Central memory CD8-positive, alpha-beta T cell (primary cell): ENCODE results near the gene SLC8A2.

Source experiments
- ATAC-seq: fragments of 150-1000 bp; cut with Tn5 transposase; replicated peaks from 2 replicates; pipeline ENCODE4 v1.10.0; 2022; ENCODE audit warnings: mild to moderate bottlenecking, moderate FRiP score, moderate number of reproducible peaks; ENCODE audit not compliant: poor library complexity, severe bottlenecking; ENCODE audit errors: extremely low read depth
- DNase-seq, 2 donors: peaks; one replicate each; pipeline ENCODE4 v3.0.0; 2021; ENCODE audit warnings: low spot score in 2 of 2
- H3K27ac Mint-ChIP-seq: one replicate; pipeline ENCODE4 v1.8.0; 2022; ENCODE audit warnings: low read depth, mild to moderate bottlenecking, moderate library complexity, mixed read lengths
- H3K27me3 Mint-ChIP-seq: one replicate; pipeline ENCODE4 v1.8.0; 2022; ENCODE audit warnings: mixed read lengths
- H3K36me3 Mint-ChIP-seq: one replicate; pipeline ENCODE4 v1.8.0; 2022; ENCODE audit warnings: mild to moderate bottlenecking, moderate library complexity, mixed read lengths; ENCODE audit not compliant: insufficient read depth
- H3K4me1 Mint-ChIP-seq: one replicate; pipeline ENCODE4 v1.8.0; 2022; ENCODE audit warnings: mixed read lengths
- H3K4me3 Mint-ChIP-seq: one replicate; pipeline ENCODE4 v1.8.0; 2022; ENCODE audit warnings: mild to moderate bottlenecking, moderate library complexity, mixed read lengths
- H3K9me3 Mint-ChIP-seq: one replicate; pipeline ENCODE4 v1.8.0; 2022; ENCODE audit warnings: mixed read lengths

The SLC8A2 gene

DNA sequence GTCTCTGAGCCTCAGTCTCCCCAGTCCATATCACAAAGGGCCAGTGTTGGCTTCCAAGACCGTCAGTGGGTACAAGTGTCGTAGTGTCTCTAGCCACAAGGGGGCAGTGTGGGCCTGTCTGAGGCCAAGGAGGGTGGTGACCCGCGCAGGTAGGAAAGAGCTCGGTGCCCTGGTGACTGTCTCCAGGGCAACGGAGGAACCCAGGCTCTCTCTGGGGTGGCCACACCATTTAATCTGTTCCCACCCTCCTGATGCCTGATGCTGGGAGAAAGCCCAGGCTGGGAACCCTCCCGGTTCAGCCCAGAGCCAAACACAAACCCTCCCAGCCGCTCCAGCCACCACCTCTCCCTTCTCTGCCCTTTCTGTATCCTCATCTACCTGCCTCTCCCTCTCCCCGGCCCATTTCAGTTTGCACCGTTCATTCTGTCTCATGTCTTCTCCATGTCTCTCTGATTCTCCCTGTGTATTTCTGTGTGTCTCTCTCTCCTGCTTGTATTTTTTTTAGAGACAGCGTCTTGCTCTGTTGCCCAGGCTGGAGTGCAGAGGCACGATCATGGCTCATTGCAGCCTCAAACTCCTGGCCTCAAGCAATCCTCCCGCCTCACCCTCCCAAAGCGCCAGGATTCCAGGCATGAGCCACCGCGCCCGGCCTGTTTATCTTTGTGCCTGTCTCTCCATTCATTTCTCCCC is 34.8 kb downstream of the SLC8A2 start:
- Mint-ChIP-seq H3K27ac (no peak overlapping the region), H3K9me3 (no peaks in the 10 kb centered on the region), H3K27me3 (peaks cover 73% of the 10 kb centered on the region)

DNA sequence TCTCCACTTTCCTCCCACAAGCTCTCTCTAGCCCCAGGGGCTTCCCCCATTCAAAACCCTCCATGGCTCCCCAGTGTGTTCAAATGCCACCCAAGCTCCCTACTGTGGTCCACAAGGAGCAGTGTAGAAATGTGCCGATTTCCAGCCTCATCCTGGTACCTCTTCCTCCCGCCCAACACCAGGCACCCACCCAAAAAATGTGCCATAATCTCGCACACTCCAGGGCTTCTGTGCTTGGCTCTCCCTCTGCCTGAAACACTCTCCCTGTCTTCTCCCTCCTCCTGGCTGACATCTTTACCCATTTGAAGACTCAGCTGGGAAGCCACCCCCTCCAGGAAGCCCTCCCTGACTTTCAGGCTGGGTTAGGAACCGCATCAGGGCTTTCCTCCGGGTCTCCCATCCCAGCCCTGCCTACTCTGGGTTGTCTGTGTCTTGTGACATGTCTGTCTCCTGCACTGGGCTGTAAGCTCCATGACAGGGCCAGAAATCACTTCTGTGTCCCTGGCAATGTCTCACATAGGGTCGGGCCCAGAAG is 35.7 kb downstream of the SLC8A2 start:
- peaks cover 3% of the 10 kb centered on the region for H3K36me3 Mint-ChIP-seq
- DNase-seq (no peak), ATAC-seq (no peak)
- peaks cover 72% of the 10 kb centered on the region for H3K27me3 Mint-ChIP-seq
- peaks cover 27% of the 10 kb centered on the region for H3K4me1 Mint-ChIP-seq
- H3K9me3 Mint-ChIP-seq = no peaks in the 10 kb centered on the region
- peak overlapping the region; percentile 57 for H3K4me3 Mint-ChIP-seq
- no peak overlapping the region for H3K27ac Mint-ChIP-seq

More for the DNA sequence above, 34.8 kb downstream of the SLC8A2 start:
- peak; percentile 80 for ATAC-seq
- Mint-ChIP-seq H3K4me1 (peaks cover 27% of the 10 kb centered on the region), H3K36me3 (peaks cover 3% of the 10 kb centered on the region), H3K4me3 (peak overlapping the region; percentile 57)
- peak; percentile 72 to 85 for DNase-seq

DNA sequence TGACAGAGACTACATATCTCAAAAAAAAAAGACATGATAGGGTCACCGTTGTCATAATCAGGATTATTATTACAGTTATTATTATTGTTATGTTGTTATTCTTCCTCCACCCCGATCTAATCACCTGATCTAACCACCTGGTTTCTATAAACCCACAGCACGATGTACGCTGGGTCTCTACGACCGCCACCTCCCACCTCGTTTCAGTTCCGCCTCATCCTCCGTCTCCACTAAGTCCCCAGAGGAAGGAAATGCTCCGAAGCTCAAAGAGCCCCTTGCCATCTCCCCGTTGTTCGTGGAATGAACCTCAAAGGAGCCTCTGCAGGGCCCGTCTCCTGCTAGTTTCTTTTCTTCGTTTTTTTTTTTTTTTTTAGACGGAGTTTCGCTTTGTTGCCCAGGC is 36.5 kb downstream of the SLC8A2 start:
- Mint-ChIP-seq H3K27ac (no peak overlapping the region), H3K4me1 (peaks cover 31% of the 10 kb centered on the region), H3K4me3 (peak overlapping the region; percentile 57), H3K27me3 (peaks cover 72% of the 10 kb centered on the region), H3K9me3 (no peaks in the 10 kb centered on the region), H3K36me3 (peaks cover 3% of the 10 kb centered on the region)
- ATAC-seq (peak; percentile 52), DNase-seq (no peak)

GRCh38 chr19:47434088-47434487 is 37.6 kb downstream of the SLC8A2 start:
- Mint-ChIP-seq H3K4me3 (no peak overlapping the region), H3K4me1 (peaks cover 37% of the 10 kb centered on the region), H3K9me3 (no peaks in the 10 kb centered on the region), H3K27me3 (peaks cover 70% of the 10 kb centered on the region), H3K27ac (no peak overlapping the region), H3K36me3 (peaks cover 6% of the 10 kb centered on the region)
- ATAC-seq (no peak), DNase-seq (no peak)

DNA sequence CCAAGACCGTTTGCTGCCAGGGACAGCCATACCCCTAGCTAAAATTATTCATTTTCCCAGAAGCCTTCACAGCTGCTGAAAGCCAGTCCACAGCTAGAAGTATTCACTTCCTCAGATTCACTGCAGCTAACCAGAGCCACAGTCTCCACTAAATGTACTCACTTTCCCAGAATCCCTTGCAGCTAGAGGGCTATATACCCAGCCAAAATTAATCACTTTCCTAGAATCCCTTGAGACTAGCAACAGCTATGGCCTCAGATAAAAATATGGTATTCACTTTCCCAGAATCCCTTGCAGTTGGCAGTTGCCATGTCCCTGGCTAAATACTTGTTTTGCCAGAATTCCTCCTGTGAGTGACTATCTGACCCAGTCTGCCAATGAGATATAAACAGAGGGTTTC is 38.6 kb downstream of the SLC8A2 start:
- ATAC-seq (no peak), DNase-seq (no peak)
- Mint-ChIP-seq H3K4me1 (peaks cover 37% of the 10 kb centered on the region), H3K9me3 (no peaks in the 10 kb centered on the region), H3K4me3 (no peak overlapping the region), H3K27me3 (peaks cover 61% of the 10 kb centered on the region), H3K27ac (no peak overlapping the region), H3K36me3 (peaks cover 6% of the 10 kb centered on the region)

- ATAC-seq = no peak
- H3K4me1 Mint-ChIP-seq = peaks cover 37% of the 10 kb centered on the region
- H3K36me3 Mint-ChIP-seq = peaks cover 4% of the 10 kb centered on the region
- no peak for DNase-seq
- peaks cover 55% of the 10 kb centered on the region for H3K27me3 Mint-ChIP-seq
- H3K9me3 Mint-ChIP-seq = no peaks in the 10 kb centered on the region
- H3K4me3 Mint-ChIP-seq = no peak overlapping the region
- no peak overlapping the region for H3K27ac Mint-ChIP-seq
Observed at GRCh38 chr19:47432499-47432898, 39.2 kb downstream of the SLC8A2 start.

DNA sequence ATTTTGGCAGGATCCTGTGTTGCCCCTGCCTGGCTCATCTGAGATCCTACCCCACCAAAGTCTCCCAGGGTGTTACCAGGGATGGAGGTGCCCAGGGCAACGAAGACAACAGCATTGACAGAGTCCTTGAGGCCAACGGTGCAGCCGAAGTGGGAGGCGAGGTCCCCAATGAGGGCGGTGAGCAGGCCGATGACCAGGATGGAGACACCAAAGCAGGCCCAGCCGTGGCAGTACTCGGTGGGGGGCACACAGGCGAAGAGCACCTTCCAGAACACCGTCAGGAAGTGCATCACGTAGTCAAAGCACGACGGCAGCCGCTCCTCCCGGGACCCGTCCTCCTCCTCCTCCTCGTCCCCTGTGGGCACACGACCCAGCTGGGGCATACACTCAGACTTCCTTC is 39.6 kb downstream of the SLC8A2 start:
- ATAC-seq = no peak

GRCh38 chr19:47430041-47430802 is 41.5 kb downstream of the SLC8A2 start:
- Mint-ChIP-seq H3K4me3 (peak overlapping the region; percentile 61), H3K27ac (no peak overlapping the region), H3K36me3 (peaks cover 5% of the 10 kb centered on the region), H3K9me3 (no peaks in the 10 kb centered on the region), H3K27me3 (peaks cover 32% of the 10 kb centered on the region), H3K4me1 (peaks cover 14% of the 10 kb centered on the region)
- no peak for DNase-seq
- no peak for ATAC-seq

More for the DNA sequence above, 39.6 kb downstream of the SLC8A2 start:
- H3K36me3 Mint-ChIP-seq = peaks cover 6% of the 10 kb centered on the region
- H3K27ac Mint-ChIP-seq = no peak overlapping the region
- H3K4me3 Mint-ChIP-seq = no peak overlapping the region
- peaks cover 33% of the 10 kb centered on the region for H3K4me1 Mint-ChIP-seq
- no peak for DNase-seq
- peaks cover 51% of the 10 kb centered on the region for H3K27me3 Mint-ChIP-seq
- H3K9me3 Mint-ChIP-seq = no peaks in the 10 kb centered on the region

DNA sequence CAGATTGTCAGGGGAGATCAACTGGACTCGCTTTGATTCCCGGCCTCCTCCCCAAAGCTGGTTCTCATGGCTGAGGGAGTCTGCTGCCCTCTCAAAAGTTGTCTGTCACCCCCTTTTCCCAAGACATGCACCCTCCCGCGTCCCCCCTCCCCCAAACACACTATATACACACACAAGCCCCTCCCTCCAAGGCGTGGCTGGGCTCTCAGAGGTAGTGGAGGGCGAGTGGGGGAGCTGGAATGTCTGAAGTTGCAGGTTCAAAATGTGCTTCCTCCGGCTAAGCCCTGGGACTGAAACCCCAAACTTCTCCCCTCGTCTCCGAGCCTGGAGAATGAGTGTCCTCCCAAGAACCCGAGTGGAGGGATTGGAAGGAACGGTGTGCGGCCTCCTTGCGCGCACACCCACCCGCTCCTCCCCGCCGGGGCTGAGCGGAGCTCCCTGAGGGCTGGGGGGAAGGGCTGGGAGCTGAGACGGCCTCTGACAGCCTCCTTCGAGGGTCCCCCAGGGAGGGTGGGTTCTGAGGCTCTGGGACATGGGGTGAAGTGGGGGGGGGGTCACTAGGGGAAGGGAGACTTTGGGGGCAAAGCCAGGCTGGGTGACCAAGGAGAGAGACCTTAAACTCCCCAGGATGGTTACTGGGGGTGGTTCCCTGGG is 42.4 kb downstream of the SLC8A2 start:
- no peak for ATAC-seq
- peaks cover 39% of the 10 kb centered on the region for H3K27me3 Mint-ChIP-seq
- H3K4me1 Mint-ChIP-seq = peaks cover 11% of the 10 kb centered on the region
- peaks cover 5% of the 10 kb centered on the region for H3K36me3 Mint-ChIP-seq
- no peak for DNase-seq
- peak overlapping the region; percentile 61 for H3K4me3 Mint-ChIP-seq
- no peak overlapping the region for H3K27ac Mint-ChIP-seq
- no peaks in the 10 kb centered on the region for H3K9me3 Mint-ChIP-seq

GRCh38 chr19:47428177-47428894 is 43.4 kb downstream of the SLC8A2 start:
- Mint-ChIP-seq H3K9me3 (no peaks in the 10 kb centered on the region), H3K27me3 (peaks cover 48% of the 10 kb centered on the region), H3K4me1 (peaks cover 11% of the 10 kb centered on the region), H3K36me3 (peaks cover 5% of the 10 kb centered on the region), H3K27ac (no peak overlapping the region), H3K4me3 (no peak overlapping the region)
- peak; percentile 55 to 73 for DNase-seq
- ATAC-seq = peak; percentile 77

- DNase-seq (peak; percentile 46 to 62), ATAC-seq (no peak)
- Mint-ChIP-seq H3K4me1 (peaks cover 15% of the 10 kb centered on the region), H3K9me3 (no peaks in the 10 kb centered on the region), H3K36me3 (peaks cover 5% of the 10 kb centered on the region), H3K4me3 (peak overlapping the region; percentile 7), H3K27ac (no peak overlapping the region), H3K27me3 (peaks cover 56% of the 10 kb centered on the region)
Observed at GRCh38 chr19:47427241-47428176, 44.2 kb downstream of the SLC8A2 start.
